ENCODE measurements around the gene FRMD4A. TPM values are rescaled to one million over a fixed set of nuclear protein-coding genes. Genes with fewer than 3 reads are reported as not detected.
"Not testable (repeated sequence)": the region's sequence is repeated elsewhere in the genome, so short reads cannot be mapped to it uniquely, and the experiment has no call there.

The FRMD4A gene
- total and polyA plus RNA-seq, 5 donors from 2014 or later: 0.34 to 2.4 (median 0.54) TPM

DNA sequence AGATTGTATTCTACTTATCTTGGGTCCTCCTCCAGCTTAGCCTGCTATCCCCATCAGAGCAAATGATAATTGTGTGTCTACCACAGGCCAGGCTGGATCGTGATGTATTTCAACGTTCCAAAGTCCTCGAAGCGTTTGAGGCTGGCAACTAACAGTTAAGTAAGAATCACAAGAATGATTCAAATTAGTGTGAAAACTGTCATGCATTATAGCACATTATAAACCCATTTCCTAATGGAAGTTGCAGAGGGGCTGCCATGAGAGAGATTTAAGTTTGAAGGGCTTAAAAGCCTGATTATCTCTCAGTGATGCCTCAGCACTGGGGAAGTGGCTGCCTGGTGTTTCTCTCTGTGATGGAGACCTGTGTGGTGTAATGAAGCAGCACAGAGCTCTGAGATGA, 119.1 kb downstream of the FRMD4A start:
- H3K27ac ChIP-seq (ENCODE audit: insufficient read depth, low read length, poor library complexity, severe bottlenecking): no peak overlapping the region
- Mint-ChIP-seq H3K9me3 (no peaks in the 10 kb centered on the region), H3K36me3 (no peaks in the 10 kb centered on the region), H3K4me1 (no peaks in the 10 kb centered on the region), H3K27ac (no peak overlapping the region), H3K27me3 (peaks cover 4% of the 10 kb centered on the region), H3K4me3 (no peak overlapping the region)
- H3K36me3 ChIP-seq (ENCODE audit: control insufficient read depth, insufficient read depth, low read length): no peaks in the 10 kb centered on the region
- H3K4me1 ChIP-seq (ENCODE audit: control insufficient read depth, insufficient read depth, low read length, poor library complexity, severe bottlenecking): no peaks in the 10 kb centered on the region
- no peaks in the 10 kb centered on the region for H3K9me3 ChIP-seq (ENCODE audit: control insufficient read depth in 2 of 2, low read length in 2 of 2)
- H3K27me3 ChIP-seq (ENCODE audit: control insufficient read depth, insufficient read depth, low read length): peaks cover 3% of the 10 kb centered on the region
- ATAC-seq (ENCODE audit: low read depth in 2 of 2) (no peak), DNase-seq (no peak)
- no peak overlapping the region for H3K4me3 ChIP-seq (ENCODE audit: low read depth, low read length)

DNA sequence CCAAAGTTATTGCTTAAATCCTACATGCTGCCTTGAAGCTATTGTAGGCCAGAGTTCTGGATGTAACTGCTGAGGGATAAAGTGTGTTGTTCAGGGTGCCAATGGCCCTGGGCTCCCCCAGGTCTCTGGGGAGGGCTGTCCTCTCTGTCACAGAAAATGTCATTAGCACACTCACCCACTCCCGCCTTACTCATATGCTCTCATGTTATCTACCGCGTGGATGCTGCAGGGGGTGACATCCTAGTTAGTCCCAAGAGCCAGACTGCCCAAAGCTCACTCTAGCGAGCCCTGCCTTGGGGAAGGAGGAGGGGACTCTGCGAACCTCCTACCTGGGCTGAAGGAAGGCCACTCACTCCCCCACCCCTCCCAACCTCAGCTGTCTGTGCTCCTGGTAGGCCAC, 122.5 kb downstream of the FRMD4A start:
- Mint-ChIP-seq H3K9me3 (no peaks in the 10 kb centered on the region), H3K4me1 (no peaks in the 10 kb centered on the region)

DNA sequence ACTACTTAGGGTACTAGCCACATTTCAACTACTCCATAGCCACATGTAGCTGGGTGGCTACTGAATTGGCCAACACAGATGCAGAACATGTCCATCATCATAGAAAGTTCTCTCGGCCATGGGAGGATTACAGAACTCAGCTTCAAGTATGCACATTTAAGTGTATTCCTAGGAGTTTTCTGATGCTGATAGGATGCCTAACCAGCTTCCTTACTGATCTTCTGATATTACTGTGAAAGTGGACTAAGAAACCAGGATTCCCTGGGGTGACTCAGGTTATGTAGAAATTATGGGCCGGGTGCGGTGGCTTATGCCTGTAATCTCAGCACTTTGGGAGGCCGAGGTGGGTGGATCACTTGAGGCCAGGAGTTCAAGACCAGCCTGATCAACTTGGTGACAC, 125.5 kb downstream of the FRMD4A start:
- no peaks in the 10 kb centered on the region for H3K9me3 Mint-ChIP-seq
- Histone ChIP-seq H3K27me3 (ENCODE audit: control insufficient read depth, insufficient read depth, low read length) (no peaks in the 10 kb centered on the region), H3K27ac (ENCODE audit: insufficient read depth, low read length, poor library complexity, severe bottlenecking) (no peak overlapping the region), H3K9me3 (ENCODE audit: control insufficient read depth in 2 of 2, low read length in 2 of 2) (no peaks in the 10 kb centered on the region), H3K4me3 (ENCODE audit: low read depth, low read length) (no peak overlapping the region), H3K4me1 (ENCODE audit: control insufficient read depth, insufficient read depth, low read length, poor library complexity, severe bottlenecking) (no peaks in the 10 kb centered on the region), H3K36me3 (ENCODE audit: control insufficient read depth, insufficient read depth, low read length) (no peaks in the 10 kb centered on the region)
- no peaks in the 10 kb centered on the region for H3K4me1 Mint-ChIP-seq
- H3K27me3 Mint-ChIP-seq: peaks cover 9% of the 10 kb centered on the region
- no peaks in the 10 kb centered on the region for H3K36me3 Mint-ChIP-seq
- H3K27ac Mint-ChIP-seq: no peak overlapping the region
- no peak for DNase-seq
- no peak for ATAC-seq (ENCODE audit: low read depth in 2 of 2)
- no peak overlapping the region for H3K4me3 Mint-ChIP-seq

More for the DNA sequence above, 122.5 kb downstream of the FRMD4A start:
- H3K36me3 Mint-ChIP-seq: no peaks in the 10 kb centered on the region
- Histone ChIP-seq H3K27ac (ENCODE audit: insufficient read depth, low read length, poor library complexity, severe bottlenecking) (no peak overlapping the region), H3K36me3 (ENCODE audit: control insufficient read depth, insufficient read depth, low read length) (no peaks in the 10 kb centered on the region), H3K27me3 (ENCODE audit: control insufficient read depth, insufficient read depth, low read length) (no peaks in the 10 kb centered on the region), H3K4me3 (ENCODE audit: low read depth, low read length) (no peak overlapping the region), H3K9me3 (ENCODE audit: control insufficient read depth in 2 of 2, low read length in 2 of 2) (no peaks in the 10 kb centered on the region), H3K4me1 (ENCODE audit: control insufficient read depth, insufficient read depth, low read length, poor library complexity, severe bottlenecking) (no peaks in the 10 kb centered on the region)
- H3K27ac Mint-ChIP-seq: no peak overlapping the region
- DNase-seq (no peak), ATAC-seq (ENCODE audit: low read depth in 2 of 2) (no peak)
- H3K27me3 Mint-ChIP-seq: peaks cover 9% of the 10 kb centered on the region
- no peak overlapping the region for H3K4me3 Mint-ChIP-seq

DNA sequence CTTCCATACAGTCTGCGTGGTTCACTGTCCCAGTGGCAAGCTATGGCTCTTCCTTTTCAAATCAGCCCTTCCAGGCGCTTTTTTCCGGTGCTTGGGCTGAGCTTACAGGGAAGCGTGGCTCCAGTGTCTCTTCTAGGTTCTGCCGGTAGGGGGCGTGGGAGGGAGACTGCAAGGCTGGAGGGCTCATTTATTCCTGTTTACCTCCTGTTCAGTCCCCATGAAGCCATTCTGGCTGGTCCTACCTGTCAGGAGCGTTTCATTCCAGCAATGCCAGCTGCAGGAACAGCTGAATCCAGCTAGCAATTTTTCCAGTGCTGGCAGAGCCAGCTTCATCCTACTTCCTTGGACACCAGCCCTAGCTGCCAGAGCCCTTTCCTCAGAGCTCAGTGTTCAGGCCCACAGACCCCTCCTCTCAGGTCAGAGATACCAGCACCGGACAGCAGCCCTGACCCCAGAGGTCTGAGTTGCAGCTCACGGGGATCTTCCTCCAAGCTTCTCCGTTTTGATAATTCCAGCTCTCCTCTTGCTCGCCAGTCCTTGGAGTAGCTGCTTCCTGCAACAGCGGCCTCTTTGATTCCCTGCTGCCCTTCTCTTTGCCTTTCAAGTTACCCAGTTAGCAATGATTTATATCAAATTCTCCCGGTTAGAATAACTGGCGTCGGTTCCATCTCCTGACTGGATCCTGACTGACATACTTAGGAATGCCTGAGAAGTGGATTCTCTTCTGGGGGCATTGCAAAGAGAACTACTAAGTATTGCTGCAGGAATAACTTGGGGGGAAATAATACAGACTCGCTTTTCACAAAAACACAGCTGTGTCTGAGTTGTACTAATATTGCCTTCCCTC, 129.8 kb downstream of the FRMD4A start:
- DNase-seq: no peak
- Mint-ChIP-seq H3K27me3 (peaks cover 15% of the 10 kb centered on the region), H3K27ac (no peak overlapping the region), H3K36me3 (no peaks in the 10 kb centered on the region), H3K4me1 (no peaks in the 10 kb centered on the region), H3K9me3 (peaks cover 0 to 1% (median 0%) of the 10 kb centered on the region in 7 donors), H3K4me3 (no peak overlapping the region)
- no peak overlapping the region for H3K27ac ChIP-seq (ENCODE audit: insufficient read depth, low read length, poor library complexity, severe bottlenecking)
- H3K27me3 ChIP-seq (ENCODE audit: control insufficient read depth, insufficient read depth, low read length): peaks cover 6% of the 10 kb centered on the region
- no peaks in the 10 kb centered on the region for H3K9me3 ChIP-seq (ENCODE audit: control insufficient read depth in 2 of 2, low read length in 2 of 2)
- no peaks in the 10 kb centered on the region for H3K36me3 ChIP-seq (ENCODE audit: control insufficient read depth, insufficient read depth, low read length)
- H3K4me1 ChIP-seq (ENCODE audit: control insufficient read depth, insufficient read depth, low read length, poor library complexity, severe bottlenecking): no peaks in the 10 kb centered on the region
- no peak overlapping the region for H3K4me3 ChIP-seq (ENCODE audit: low read depth, low read length)
- ATAC-seq (ENCODE audit: low read depth in 2 of 2): no peak

DNA sequence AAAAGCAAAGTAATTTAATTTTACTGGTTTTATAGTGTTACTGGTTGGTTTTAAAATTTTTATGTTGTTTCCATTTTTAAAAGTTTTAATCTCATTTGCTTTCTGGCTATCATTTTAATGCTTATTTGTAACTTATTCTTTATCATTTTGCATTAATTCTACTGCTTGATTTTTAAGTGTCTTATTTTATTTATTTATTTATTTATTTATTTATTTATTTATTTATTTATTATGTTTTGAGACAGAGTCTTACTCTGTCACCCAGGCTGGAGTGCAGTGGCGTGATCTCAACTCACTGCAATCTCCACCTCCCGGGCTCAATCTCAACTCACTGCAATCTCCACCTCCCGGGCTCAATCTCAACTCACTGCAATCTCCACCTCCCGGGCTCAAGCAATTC, 131.6 kb downstream of the FRMD4A start:
- not testable (repeated sequence) for ATAC-seq (ENCODE audit: low read depth in 2 of 2); H3K27ac ChIP-seq (ENCODE audit: insufficient read depth, low read length, poor library complexity, severe bottlenecking); H3K4me1 ChIP-seq (ENCODE audit: control insufficient read depth, insufficient read depth, low read length, poor library complexity, severe bottlenecking); H3K9me3 ChIP-seq (ENCODE audit: control insufficient read depth in 2 of 2, low read length in 2 of 2); H3K4me1 Mint-ChIP-seq; H3K27ac Mint-ChIP-seq; H3K4me3 Mint-ChIP-seq; DNase-seq; H3K9me3 Mint-ChIP-seq; H3K36me3 ChIP-seq (ENCODE audit: control insufficient read depth, insufficient read depth, low read length); H3K4me3 ChIP-seq (ENCODE audit: low read depth, low read length); H3K36me3 Mint-ChIP-seq
- peaks cover 11% of the 10 kb centered on the region for H3K27me3 ChIP-seq (ENCODE audit: control insufficient read depth, insufficient read depth, low read length)
- H3K27me3 Mint-ChIP-seq: peaks cover 13% of the 10 kb centered on the region

DNA sequence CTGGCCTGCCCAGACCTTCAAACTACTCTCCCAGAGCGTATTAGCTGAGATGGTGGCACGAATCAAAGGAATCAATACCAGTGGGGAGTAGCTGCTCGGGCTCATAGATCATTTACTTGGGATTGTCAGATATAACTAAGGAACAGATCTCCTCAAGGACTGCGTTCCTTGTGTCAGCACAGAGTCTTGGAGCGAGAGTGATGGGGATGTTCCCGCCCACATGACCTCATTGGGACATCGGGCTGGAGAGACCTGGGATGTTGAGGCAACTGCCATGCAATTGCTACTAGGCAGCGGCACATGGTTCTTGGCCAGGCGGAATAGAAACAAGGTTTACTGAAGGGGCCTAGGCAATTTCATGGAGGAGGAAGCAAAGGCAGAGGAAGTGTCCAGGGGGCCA, 132.6 kb downstream of the FRMD4A start:
- peaks cover 15% of the 10 kb centered on the region for H3K27me3 ChIP-seq (ENCODE audit: control insufficient read depth, insufficient read depth, low read length)
- no peaks in the 10 kb centered on the region for H3K36me3 Mint-ChIP-seq
- peaks cover 0 to 1% (median 0%) of the 10 kb centered on the region in 7 donors for H3K9me3 Mint-ChIP-seq
- no peaks in the 10 kb centered on the region for H3K4me1 ChIP-seq (ENCODE audit: control insufficient read depth, insufficient read depth, low read length, poor library complexity, severe bottlenecking)
- ATAC-seq (ENCODE audit: low read depth in 2 of 2) (no peak), DNase-seq (no peak)
- no peak overlapping the region for H3K4me3 ChIP-seq (ENCODE audit: low read depth, low read length)
- peaks cover 17% of the 10 kb centered on the region for H3K27me3 Mint-ChIP-seq
- H3K4me1 Mint-ChIP-seq: no peaks in the 10 kb centered on the region
- no peak overlapping the region for H3K4me3 Mint-ChIP-seq
- no peaks in the 10 kb centered on the region for H3K9me3 ChIP-seq (ENCODE audit: control insufficient read depth in 2 of 2, low read length in 2 of 2)
- H3K27ac ChIP-seq (ENCODE audit: insufficient read depth, low read length, poor library complexity, severe bottlenecking): no peak overlapping the region
- H3K27ac Mint-ChIP-seq: no peak overlapping the region
- H3K36me3 ChIP-seq (ENCODE audit: control insufficient read depth, insufficient read depth, low read length): no peaks in the 10 kb centered on the region

DNA sequence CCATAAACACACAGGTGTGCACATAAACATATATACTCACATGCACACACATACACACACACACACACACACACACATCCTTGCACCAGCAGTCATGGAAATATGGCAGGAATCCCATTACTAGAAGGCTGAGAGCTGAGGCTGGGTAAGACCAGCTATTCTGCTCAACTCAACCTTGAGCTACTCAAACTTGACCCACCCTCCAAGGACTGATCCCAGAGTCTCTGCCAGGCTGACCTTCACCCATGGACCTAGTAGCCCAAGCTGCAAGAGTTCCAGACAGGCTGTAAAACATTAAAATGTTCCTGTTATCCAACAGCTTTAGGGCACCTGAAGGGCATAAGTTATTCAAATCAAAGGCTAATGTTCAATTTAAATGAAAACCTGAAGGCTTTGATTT, 134.6 kb downstream of the FRMD4A start:
- ATAC-seq (ENCODE audit: low read depth in 2 of 2): no peak
- no peaks in the 10 kb centered on the region for H3K4me1 Mint-ChIP-seq

DNA sequence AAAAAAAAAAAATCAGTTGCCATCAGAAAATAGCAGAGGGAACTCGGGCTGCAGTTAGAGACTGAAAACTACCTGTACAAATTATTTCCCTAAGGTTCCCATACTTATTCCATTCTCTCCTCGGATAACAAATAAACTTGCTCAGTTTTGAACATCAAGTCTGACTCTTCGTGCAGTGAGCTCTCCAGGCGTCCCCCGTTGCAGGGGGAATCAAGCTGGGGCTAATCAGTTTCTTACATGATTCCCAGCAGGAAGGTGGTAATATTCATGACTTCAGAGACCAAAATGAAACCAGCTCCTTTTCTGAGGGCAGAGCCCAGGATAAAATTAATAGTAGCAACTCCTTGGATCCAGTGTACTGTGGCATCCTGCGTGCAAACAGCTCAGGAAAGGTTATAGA, 135.3 kb downstream of the FRMD4A start:
- Mint-ChIP-seq H3K27me3 (peaks cover 33% of the 10 kb centered on the region), H3K9me3 (peaks cover 0 to 2% (median 0%) of the 10 kb centered on the region in 7 donors), H3K36me3 (no peaks in the 10 kb centered on the region), H3K4me3 (no peak overlapping the region), H3K27ac (no peak overlapping the region), H3K4me1 (no peaks in the 10 kb centered on the region)
- ATAC-seq (ENCODE audit: low read depth in 2 of 2) (no peak), DNase-seq (no peak)
- H3K4me1 ChIP-seq (ENCODE audit: control insufficient read depth, insufficient read depth, low read length, poor library complexity, severe bottlenecking): no peaks in the 10 kb centered on the region
- H3K27ac ChIP-seq (ENCODE audit: insufficient read depth, low read length, poor library complexity, severe bottlenecking): no peak overlapping the region
- H3K4me3 ChIP-seq (ENCODE audit: low read depth, low read length): no peak overlapping the region
- peaks cover 22% of the 10 kb centered on the region for H3K27me3 ChIP-seq (ENCODE audit: control insufficient read depth, insufficient read depth, low read length)
- no peaks in the 10 kb centered on the region for H3K9me3 ChIP-seq (ENCODE audit: control insufficient read depth in 2 of 2, low read length in 2 of 2)
- no peaks in the 10 kb centered on the region for H3K36me3 ChIP-seq (ENCODE audit: control insufficient read depth, insufficient read depth, low read length)

More for the DNA sequence above, 134.6 kb downstream of the FRMD4A start:
- Histone ChIP-seq H3K36me3 (ENCODE audit: control insufficient read depth, insufficient read depth, low read length) (no peaks in the 10 kb centered on the region), H3K27me3 (ENCODE audit: control insufficient read depth, insufficient read depth, low read length) (peaks cover 18% of the 10 kb centered on the region), H3K4me3 (ENCODE audit: low read depth, low read length) (no peak overlapping the region), H3K4me1 (ENCODE audit: control insufficient read depth, insufficient read depth, low read length, poor library complexity, severe bottlenecking) (no peaks in the 10 kb centered on the region), H3K27ac (ENCODE audit: insufficient read depth, low read length, poor library complexity, severe bottlenecking) (no peak overlapping the region), H3K9me3 (ENCODE audit: control insufficient read depth in 2 of 2, low read length in 2 of 2) (no peaks in the 10 kb centered on the region)
- Mint-ChIP-seq H3K4me3 (no peak overlapping the region), H3K27ac (no peak overlapping the region), H3K9me3 (peaks cover 0 to 2% (median 0%) of the 10 kb centered on the region in 7 donors), H3K27me3 (peaks cover 28% of the 10 kb centered on the region), H3K36me3 (no peaks in the 10 kb centered on the region)
- DNase-seq: no peak
